ENCODE data around the gene MRPL17. TPM values are rescaled to one million over a fixed set of nuclear protein-coding genes. Genes with fewer than 3 reads are reported as not detected.

Gene MRPL17
- polyA plus RNA-seq, 1 donor from 2014 or later, result 28.3 TPM

- Histone ChIP-seq H3K27ac (ENCODE audit: low read length) (no peak overlapping the region), H4K20me1 (ENCODE audit: insufficient read depth) (peaks cover 60% of the 10 kb centered on the region), H3F3A (ENCODE audit: insufficient read depth, low read length, poor library complexity, severe bottlenecking) (no peaks in the 10 kb centered on the region), H3K79me2 (replicated peaks; ENCODE audit: insufficient read depth, low read length) (peaks cover 92% of the 10 kb centered on the region), H3K9me3 (ENCODE audit: low read length) (no peaks in the 10 kb centered on the region), H2AFZ (ENCODE audit: low read depth, low read length) (no peak overlapping the region), H3K4me2 (ENCODE audit: low read length) (no peak overlapping the region), H3K9me2 (ENCODE audit: insufficient read depth, low read length) (no peaks in the 10 kb centered on the region), H3K27me3 (ENCODE audit: insufficient read depth, low read depth, low read length) (no peaks in the 10 kb centered on the region), H3K36me3 (ENCODE audit: insufficient read depth, low read length) (no peaks in the 10 kb centered on the region), H3K4me3 (ENCODE audit: low read length) (peak overlapping the region; percentile 35), H3K9ac (ENCODE audit: low read length) (no peak overlapping the region)
- TF ChIP-seq REST (IDR thresholded peaks at IDR 0.05; ENCODE audit: borderline replicate concordance), result no peak
- TF ChIP-seq TAF1 (IDR thresholded peaks at IDR 0.05; ENCODE audit: low read depth), result no peak
- TF ChIP-seq EP300 (conservative IDR thresholded peaks at IDR 0.05; ENCODE audit: poor library complexity, severe bottlenecking), result no peak
- no peak for TF ChIP-seq MXI1 (conservative IDR thresholded peaks at IDR 0.05; ENCODE audit: poor library complexity, severe bottlenecking)
- TF ChIP-seq CTCF (IDR thresholded peaks at IDR 0.05; ENCODE audit: poor library complexity, severe bottlenecking), result no peak
- no peak for TF ChIP-seq RAD21 (conservative IDR thresholded peaks at IDR 0.05)
- no peak for TF ChIP-seq POLR2AphosphoS5 (IDR thresholded peaks at IDR 0.05)
- no peak for TF ChIP-seq EZH2 (IDR thresholded peaks at IDR 0.05; ENCODE audit: borderline replicate concordance, insufficient read depth, low read length, poor library complexity, severe bottlenecking)
- no peak for TF ChIP-seq SMC3 (conservative IDR thresholded peaks at IDR 0.05; ENCODE audit: poor library complexity)
These were observed 36.0 kb downstream of the MRPL17 start for GRCh38 chr11:6646918-6647679.

GRCh38 chr11:6646576-6646917, 36.6 kb downstream of the MRPL17 start:
- Histone ChIP-seq H3K4me3 (ENCODE audit: low read length) (peak overlapping the region; percentile 35), H3F3A (ENCODE audit: insufficient read depth, low read length, poor library complexity, severe bottlenecking) (no peaks in the 10 kb centered on the region)

More at GRCh38 chr11:6646576-6646917, 36.6 kb downstream of the MRPL17 start:
- H3K9me2 ChIP-seq (ENCODE audit: insufficient read depth, low read length), result no peaks in the 10 kb centered on the region
- no peak overlapping the region for H2AFZ ChIP-seq (ENCODE audit: low read depth, low read length)
- no peaks in the 10 kb centered on the region for H3K27me3 ChIP-seq (ENCODE audit: insufficient read depth, low read depth, low read length)
- no peak overlapping the region for H3K4me2 ChIP-seq (ENCODE audit: low read length)
- no peak overlapping the region for H3K27ac ChIP-seq (ENCODE audit: low read length)
- no peak for TF ChIP-seq CTCF (IDR thresholded peaks at IDR 0.05; ENCODE audit: poor library complexity, severe bottlenecking)
- no peak for TF ChIP-seq EZH2 (IDR thresholded peaks at IDR 0.05; ENCODE audit: borderline replicate concordance, insufficient read depth, low read length, poor library complexity, severe bottlenecking)
- no peak for TF ChIP-seq TAF1 (IDR thresholded peaks at IDR 0.05; ENCODE audit: low read depth)
- TF ChIP-seq MXI1 (conservative IDR thresholded peaks at IDR 0.05; ENCODE audit: poor library complexity, severe bottlenecking), result no peak
- no peak for TF ChIP-seq RAD21 (conservative IDR thresholded peaks at IDR 0.05)
- no peak for TF ChIP-seq EP300 (conservative IDR thresholded peaks at IDR 0.05; ENCODE audit: poor library complexity, severe bottlenecking)
- no peak for TF ChIP-seq REST (IDR thresholded peaks at IDR 0.05; ENCODE audit: borderline replicate concordance)
- TF ChIP-seq POLR2AphosphoS5 (IDR thresholded peaks at IDR 0.05), result no peak
- no peak for TF ChIP-seq SMC3 (conservative IDR thresholded peaks at IDR 0.05; ENCODE audit: poor library complexity)
- H3K36me3 ChIP-seq (ENCODE audit: insufficient read depth, low read length), result no peaks in the 10 kb centered on the region
- H3K9ac ChIP-seq (ENCODE audit: low read length), result no peak overlapping the region
- peaks cover 66% of the 10 kb centered on the region for H4K20me1 ChIP-seq (ENCODE audit: insufficient read depth)
- H3K9me3 ChIP-seq (ENCODE audit: low read length), result no peaks in the 10 kb centered on the region
- peaks cover 90% of the 10 kb centered on the region for H3K79me2 ChIP-seq (replicated peaks; ENCODE audit: insufficient read depth, low read length)
